GM08714 (cell line): ENCODE results near the gene PALLD.

Source experiments
- H3K4me3 ChIP-seq: fragments of 200-500 bp; sonication (Bioruptor generic); 2 replicates; pipeline ENCODE4 v1.5.1; 2014; ENCODE audit warnings: mild to moderate bottlenecking, low read length, inconsistent platforms
- ZNF274 ChIP-seq: IDR thresholded peaks from 2 replicates; pipeline ENCODE4 v1.6.1; 2012; ENCODE audit warnings: mild to moderate bottlenecking, low read depth, low read length

The PALLD gene

DNA sequence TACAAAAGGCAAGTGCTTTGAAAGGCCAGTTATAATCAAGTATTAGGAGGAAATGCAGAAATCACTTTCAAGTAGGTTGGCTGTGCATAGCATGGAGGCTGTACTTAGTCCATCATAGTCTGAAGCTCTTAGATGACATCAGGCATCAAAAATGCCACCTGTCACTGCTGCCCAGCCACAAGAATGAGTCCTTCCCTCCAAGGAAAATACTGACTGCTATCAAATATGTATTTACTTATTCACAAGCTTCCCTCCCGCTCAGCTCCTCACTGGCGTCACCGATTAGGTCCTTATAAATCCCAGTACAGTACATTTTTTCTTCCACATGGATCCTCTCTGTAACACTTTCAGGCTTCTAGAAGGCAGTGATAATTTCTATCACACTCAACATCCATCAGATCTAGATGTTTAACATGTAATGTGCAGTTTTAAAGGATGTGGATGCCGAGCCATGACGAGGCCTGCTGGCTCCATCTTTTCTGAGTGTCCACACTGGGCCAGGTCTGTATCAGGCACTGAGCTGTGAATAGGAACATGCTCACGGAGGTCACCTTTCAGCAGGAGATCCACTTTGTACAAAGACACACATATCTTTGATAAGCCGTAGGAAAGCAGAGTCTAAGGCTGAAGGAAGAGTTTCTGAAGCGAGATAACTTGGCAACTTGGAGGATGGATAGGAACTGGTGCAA, 121.9 kb downstream of the PALLD start:
- no peak overlapping the region for H3K4me3 ChIP-seq
- no peak for TF ChIP-seq ZNF274

DNA sequence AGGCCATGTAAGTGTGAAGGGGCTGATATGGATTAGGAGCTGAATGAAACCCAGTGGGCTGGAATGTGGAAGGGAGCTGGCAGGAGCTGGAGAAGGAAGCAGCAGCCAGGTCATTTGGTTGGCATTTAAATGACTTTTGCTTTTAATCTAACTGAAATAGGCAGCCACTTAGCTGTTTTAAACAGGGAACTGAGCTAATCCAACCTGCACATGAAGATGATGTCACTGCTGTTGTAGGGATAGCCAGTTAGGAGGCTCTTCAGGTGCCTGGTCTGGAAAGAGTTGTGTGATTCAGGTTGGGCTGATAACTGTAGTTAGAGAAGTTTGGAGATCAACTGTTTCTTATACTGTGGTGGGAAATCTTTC, 122.4 kb downstream of the PALLD start:
- TF ChIP-seq ZNF274: no peak
- H3K4me3 ChIP-seq: no peak overlapping the region

DNA sequence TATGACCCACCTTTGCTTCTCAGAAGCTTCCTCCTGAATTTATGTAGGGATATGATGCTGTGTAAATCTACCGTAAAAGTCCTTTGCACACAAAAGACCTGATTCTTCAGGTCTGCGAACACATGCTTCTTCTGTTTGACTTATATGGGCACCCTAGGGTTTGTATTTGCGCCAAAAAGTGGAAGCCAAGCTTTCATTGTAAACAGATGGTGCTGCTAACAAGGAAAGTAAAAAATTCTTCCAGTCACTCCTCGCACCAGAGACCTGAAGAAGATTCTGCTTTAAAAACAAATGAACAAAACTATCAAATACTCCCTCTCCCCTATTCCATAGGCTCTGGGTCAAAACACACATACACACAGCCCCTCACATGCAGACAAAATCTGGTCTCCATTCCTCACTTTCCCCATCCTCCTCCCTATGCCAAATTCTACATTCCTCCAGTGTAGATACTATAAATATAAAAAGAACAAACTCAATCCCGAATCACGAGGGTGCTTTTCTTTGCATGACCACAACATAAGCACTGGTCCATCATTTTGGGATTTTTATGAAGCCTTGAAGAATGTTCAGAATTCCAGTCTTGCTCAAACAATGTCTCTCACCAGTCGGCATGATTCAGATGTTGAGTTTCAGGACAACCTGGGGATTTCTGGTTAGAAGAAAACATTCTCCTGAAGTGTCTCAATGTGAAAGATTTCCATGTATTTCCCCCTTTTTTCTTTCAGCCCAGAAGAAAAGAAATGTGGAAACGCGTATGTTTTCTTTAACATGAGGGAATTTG, 125.1 kb downstream of the PALLD start:
- no peak overlapping the region for H3K4me3 ChIP-seq
- no peak for TF ChIP-seq ZNF274

DNA sequence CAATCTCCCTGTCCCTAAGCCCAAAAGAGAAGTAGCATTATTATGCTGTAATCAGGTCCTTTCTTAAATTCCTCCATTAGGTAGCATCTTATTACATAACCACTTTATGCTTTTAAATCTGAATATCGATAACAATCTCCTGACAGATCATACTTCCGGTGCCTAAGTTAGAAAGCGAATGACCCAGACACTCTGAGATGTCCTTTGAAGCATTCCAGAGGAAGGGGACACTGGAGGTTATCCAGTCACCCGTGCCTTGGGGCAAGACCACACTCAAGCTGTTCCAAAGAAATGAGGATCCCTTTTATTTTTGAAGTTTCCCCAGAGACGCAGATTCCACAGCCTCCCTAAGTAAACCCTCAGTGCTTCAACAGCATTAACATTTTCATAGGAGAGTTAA, 125.7 kb downstream of the PALLD start:
- TF ChIP-seq ZNF274: no peak
- H3K4me3 ChIP-seq: no peak overlapping the region

DNA sequence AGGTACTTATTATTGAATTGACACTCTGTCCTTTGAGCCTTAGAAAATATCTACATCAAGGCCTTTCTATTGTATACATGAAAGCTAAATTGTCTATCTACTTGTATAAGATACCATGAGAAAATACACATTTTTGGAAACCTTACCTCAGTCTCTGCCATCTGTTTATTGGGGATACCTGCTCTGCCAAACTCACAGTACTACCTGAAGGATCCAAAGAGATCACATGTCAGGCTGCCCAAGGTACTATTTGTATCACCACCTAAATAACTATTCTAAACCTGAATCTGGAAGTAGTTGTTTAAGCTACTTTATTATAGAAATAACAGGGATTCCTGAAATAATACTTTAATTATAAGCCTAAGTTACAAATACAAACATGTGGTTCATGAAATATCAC, 126.2 kb downstream of the PALLD start:
- no peak for TF ChIP-seq ZNF274

DNA sequence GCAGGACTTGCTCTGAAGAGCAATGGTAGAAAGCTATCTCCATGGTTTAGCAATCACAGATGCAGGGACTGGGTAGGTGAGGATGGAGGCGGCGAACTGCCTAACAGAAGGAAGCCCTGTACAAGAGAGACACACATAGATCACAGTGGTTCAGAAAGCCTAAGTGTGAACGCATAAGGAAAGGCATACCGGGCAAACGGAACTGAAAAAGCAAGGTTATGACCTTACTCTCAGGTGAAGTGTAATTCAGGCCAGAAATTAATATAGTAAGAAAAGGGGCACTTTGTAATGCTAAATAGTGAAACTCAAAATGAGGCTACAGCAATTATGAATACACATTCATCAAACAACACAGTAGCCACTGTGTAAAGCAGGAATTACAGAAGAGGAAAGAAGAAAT, 126.6 kb downstream of the PALLD start:
- no peak overlapping the region for H3K4me3 ChIP-seq
- TF ChIP-seq ZNF274: no peak

More for the DNA sequence above, 126.2 kb downstream of the PALLD start:
- H3K4me3 ChIP-seq: no peak overlapping the region

DNA sequence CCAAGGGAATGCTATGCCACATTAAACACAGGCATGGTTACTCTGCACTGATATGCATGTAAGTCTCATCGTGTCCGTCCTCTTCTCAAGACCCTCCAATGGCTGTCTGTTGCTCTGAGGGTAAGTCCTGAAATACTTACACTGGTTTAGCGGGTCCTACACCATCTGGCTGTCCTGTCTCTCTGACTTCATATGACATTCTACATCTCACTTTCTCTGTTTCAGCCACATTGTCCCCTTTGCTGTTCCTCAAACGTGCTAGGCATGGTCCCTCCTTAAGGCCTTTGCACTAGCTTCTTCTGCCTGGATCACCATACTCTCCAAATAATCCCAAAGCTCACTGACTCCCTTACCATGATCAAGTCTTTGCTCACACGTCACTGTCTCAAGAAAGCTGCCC, 131.4 kb downstream of the PALLD start:
- no peak for TF ChIP-seq ZNF274
- H3K4me3 ChIP-seq: no peak overlapping the region

DNA sequence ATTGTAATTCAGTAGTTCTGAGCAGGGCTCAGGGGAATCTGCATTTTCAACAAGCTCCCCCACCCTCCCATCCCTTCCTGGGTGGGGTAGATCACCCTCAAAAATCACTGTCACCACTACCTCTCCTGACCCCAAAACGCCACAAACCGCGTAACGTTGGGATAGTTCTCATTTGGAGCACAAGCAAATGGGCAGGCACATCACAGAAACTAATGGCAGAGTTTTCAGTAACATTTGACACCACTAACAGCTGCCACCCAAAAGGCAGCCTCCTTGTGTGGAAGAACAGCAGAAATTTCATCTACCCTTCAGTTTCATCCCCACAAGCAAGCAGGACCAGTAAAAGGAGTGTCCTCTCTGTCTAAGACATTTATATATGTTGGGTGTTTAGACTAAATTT, 132.7 kb downstream of the PALLD start:
- no peak overlapping the region for H3K4me3 ChIP-seq
- TF ChIP-seq ZNF274: no peak

DNA sequence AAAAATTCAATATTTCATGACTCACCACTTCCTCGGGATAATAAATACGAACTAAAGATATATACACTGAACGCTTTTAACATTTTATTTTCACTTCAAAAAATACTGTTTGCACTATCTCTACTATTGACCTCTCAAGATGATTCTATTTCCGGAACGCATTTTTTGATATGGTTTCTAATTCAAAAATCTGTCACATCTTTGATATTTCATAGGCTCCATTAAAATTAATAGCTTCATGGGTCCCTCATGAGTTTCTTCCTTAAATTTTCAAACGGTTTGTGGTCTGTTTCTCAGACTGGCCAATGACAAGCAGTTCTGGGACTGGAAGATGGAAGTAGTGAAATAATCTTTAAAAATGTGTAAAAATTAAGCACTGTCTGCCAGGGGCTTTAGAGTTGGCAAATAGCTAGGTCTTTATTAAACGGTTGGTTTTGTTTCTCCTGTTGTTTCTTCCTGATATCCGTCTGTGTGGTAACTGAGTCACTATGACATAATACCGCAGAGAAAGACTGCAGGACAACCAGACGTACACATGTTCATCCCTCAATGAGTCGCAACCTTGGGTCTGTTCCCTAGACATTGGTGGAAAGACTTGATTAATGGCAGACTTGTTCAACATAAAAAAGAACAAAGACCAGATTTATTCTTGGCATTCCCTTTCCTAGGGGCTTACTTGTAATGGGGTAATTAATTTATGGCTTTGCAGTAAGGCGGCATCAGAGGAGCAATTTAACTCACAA, 133.8 kb downstream of the PALLD start:
- TF ChIP-seq ZNF274: no peak
- H3K4me3 ChIP-seq: no peak overlapping the region

DNA sequence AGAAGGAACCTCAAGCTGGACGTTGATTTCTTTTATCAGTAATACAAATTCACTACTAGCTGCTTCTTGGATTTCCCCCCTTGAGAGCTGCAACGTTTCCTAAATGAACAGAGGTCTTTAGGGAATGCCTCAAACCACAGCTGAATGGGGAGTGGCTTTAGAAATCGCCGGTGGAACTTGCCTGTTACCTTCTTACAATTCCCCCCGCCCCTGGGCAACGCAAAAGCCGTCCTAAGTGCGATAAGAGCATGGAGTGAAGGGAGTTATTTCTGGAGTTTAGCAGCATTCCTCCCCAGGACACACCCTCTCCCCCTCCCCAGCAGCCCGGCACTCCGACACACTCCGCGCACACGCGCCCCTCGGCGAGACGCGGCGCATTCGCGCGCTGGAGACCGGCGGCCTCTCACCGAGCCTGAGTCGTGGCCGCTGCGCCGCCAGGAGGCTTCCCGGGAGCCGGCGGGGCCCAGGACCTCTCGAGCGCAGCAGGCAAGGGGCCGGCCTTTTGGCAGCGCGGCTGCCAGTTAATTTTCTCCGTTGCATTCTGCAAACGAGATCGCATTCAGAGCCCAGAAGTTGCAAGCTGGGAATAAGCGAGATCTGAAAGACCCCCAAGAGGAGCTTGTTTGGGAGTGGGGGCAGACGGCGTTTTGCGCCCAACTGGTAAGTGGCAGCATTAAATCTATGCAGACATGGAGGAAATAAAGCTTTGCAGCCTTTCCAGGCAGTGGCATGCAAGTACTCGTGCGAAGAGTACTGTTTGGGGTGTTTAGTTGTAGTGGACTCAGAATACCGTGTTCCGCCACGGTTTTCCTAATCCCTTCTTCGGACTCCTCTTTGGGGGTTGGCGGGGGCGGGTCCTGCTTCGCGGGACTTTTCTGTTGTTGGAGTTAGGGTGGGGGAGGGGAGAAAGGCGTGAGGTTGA, 134.7 kb downstream of the PALLD start:
- no peak for TF ChIP-seq ZNF274
- H3K4me3 ChIP-seq: no peak overlapping the region; the same call in none of the 2 replicates

DNA sequence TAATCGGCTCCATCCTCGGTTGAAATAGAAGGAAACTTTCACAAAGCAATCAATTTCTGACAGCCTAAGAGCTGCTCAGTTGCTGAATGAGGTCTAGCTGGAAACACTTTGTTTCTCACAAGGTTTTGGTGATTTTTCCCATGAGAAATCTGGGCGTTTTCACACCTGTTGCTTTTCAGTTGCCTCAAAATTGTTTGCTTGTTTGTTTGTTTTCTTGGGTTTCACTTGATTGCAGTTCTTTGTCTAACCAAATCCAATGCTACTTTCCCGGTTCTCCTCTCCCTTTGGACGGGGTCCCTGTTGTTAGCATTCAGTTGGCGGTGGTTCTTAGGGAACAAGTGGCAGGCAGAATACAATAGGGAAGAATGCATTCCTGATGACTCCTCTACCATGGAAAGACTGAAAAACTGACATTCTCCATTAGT, 135.5 kb downstream of the PALLD start:
- no peak for TF ChIP-seq ZNF274
- peak overlapping the region; percentile 21; the same call in 1 of the 2 replicates for H3K4me3 ChIP-seq

DNA sequence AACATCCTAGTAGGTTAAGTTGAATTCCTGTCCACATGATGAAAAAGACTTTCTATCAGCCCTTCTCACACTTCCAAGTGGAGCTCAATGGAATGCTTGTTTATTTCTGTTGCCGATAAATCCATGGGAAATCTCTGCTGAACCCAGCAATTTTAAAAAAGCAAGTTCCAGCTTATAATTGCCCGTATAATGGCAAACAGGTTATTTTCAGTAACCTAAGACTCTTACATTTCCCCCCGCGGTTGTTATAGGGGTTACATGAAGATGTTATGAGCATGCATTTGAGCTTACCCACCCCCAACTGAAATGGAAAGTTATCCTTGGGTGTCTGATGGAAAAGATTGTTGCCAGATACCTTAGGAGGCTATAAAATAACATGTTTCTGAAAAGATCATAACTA, 136.2 kb downstream of the PALLD start:
- no peak overlapping the region for H3K4me3 ChIP-seq
- no peak for TF ChIP-seq ZNF274

DNA sequence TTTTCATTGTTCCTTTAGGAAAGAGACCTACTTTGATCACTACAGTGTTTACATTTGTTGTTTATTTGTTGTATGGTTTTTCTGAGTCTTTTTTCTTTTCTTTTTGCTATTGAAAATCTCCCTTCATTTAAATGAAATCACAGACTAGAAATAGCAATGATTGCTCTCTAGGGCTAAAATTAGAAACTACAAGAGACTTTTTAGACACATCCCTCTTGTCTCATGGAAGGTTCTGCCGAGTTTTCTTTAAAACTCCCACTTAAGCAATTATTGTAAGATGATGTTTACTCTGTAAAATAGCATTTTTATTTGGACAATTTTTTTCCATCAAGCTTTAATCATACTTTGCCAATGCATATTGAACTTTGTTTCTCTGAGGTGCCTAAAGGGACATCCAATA, 136.6 kb downstream of the PALLD start:
- H3K4me3 ChIP-seq: no peak overlapping the region; the same call in 1 of the 2 replicates
- TF ChIP-seq ZNF274: no peak
